ENCODE data around the gene KCNRG.

GRCh38 chr13:49995625-49996101 is 19.6 kb upstream of the KCNRG start:
- TF ChIP-seq CTCF (IDR thresholded peaks at IDR 0.05): no peak
- no peak for TF ChIP-seq EP300 (IDR thresholded peaks at IDR 0.05)
- TF ChIP-seq POLR2AphosphoS5 (IDR thresholded peaks at IDR 0.05): no peak
- TF ChIP-seq POLR2A (IDR thresholded peaks at IDR 0.05): no peak

All from sigmoid colon (tissue), 4 donors.